ENCODE results near the gene MED25.

The MED25 gene

GRCh38 chr19:49872245-49873128 lies 54.4 kb downstream of the MED25 start:
- TF ChIP-seq FOXM1 (IDR thresholded peaks at IDR 0.05; ENCODE audit: borderline replicate concordance, low read depth) (no peak), NFIC (IDR thresholded peaks at IDR 0.05) (no peak), EP300 (IDR thresholded peaks at IDR 0.05; ENCODE audit: borderline replicate concordance) (no peak), CEBPB (IDR thresholded peaks at IDR 0.05) (no peak), EGR1 (IDR thresholded peaks at IDR 0.05) (no peak), ZBTB7A (IDR thresholded peaks at IDR 0.05; ENCODE audit: low read depth) (no peak), REST (IDR thresholded peaks at IDR 0.05; ENCODE audit: low read depth) (no peak), TCF12 (IDR thresholded peaks at IDR 0.05; ENCODE audit: low read depth) (no peak), YY1 (IDR thresholded peaks at IDR 0.05; ENCODE audit: low read depth) (no peak), TAF1 (IDR thresholded peaks at IDR 0.05; ENCODE audit: low read depth) (no peak), RAD21 (IDR thresholded peaks at IDR 0.05; ENCODE audit: low read depth) (no peak), USF1 (IDR thresholded peaks at IDR 0.05) (no peak), TEAD4 (IDR thresholded peaks at IDR 0.05) (no peak), MAX (IDR thresholded peaks at IDR 0.05) (no peak), CREB1 (IDR thresholded peaks at IDR 0.05; ENCODE audit: low read depth) (no peak)

GRCh38 chr19:49873129-49873521 lies 55.0 kb downstream of the MED25 start:
- TF ChIP-seq TEAD4 (IDR thresholded peaks at IDR 0.05), result no peak
- no peak for TF ChIP-seq YY1 (IDR thresholded peaks at IDR 0.05; ENCODE audit: low read depth)
- TF ChIP-seq TCF12 (IDR thresholded peaks at IDR 0.05; ENCODE audit: low read depth), result no peak
- TF ChIP-seq RAD21 (IDR thresholded peaks at IDR 0.05; ENCODE audit: low read depth), result no peak
- TF ChIP-seq USF1 (IDR thresholded peaks at IDR 0.05), result no peak
- TF ChIP-seq CREB1 (IDR thresholded peaks at IDR 0.05; ENCODE audit: low read depth), result no peak
- no peak for TF ChIP-seq ZBTB7A (IDR thresholded peaks at IDR 0.05; ENCODE audit: low read depth)
- TF ChIP-seq MAX (IDR thresholded peaks at IDR 0.05), result no peak
- no peak for TF ChIP-seq TAF1 (IDR thresholded peaks at IDR 0.05; ENCODE audit: low read depth)
- TF ChIP-seq REST (IDR thresholded peaks at IDR 0.05; ENCODE audit: low read depth), result no peak
- TF ChIP-seq EP300 (IDR thresholded peaks at IDR 0.05; ENCODE audit: borderline replicate concordance), result no peak
- TF ChIP-seq EGR1 (IDR thresholded peaks at IDR 0.05), result no peak
- TF ChIP-seq FOXM1 (IDR thresholded peaks at IDR 0.05; ENCODE audit: borderline replicate concordance, low read depth), result no peak

GRCh38 chr19:49873834-49874233 lies 55.7 kb downstream of the MED25 start:
- no peak for TF ChIP-seq USF1 (IDR thresholded peaks at IDR 0.05)
- no peak for TF ChIP-seq TAF1 (IDR thresholded peaks at IDR 0.05; ENCODE audit: low read depth)
- no peak for TF ChIP-seq RAD21 (IDR thresholded peaks at IDR 0.05; ENCODE audit: low read depth)
- no peak for TF ChIP-seq FOXM1 (IDR thresholded peaks at IDR 0.05; ENCODE audit: borderline replicate concordance, low read depth)
- TF ChIP-seq NFIC (IDR thresholded peaks at IDR 0.05), result no peak
- no peak for TF ChIP-seq CREB1 (IDR thresholded peaks at IDR 0.05; ENCODE audit: low read depth)
- TF ChIP-seq ZBTB7A (IDR thresholded peaks at IDR 0.05; ENCODE audit: low read depth), result no peak
- no peak for TF ChIP-seq YY1 (IDR thresholded peaks at IDR 0.05; ENCODE audit: low read depth)
- no peak for TF ChIP-seq REST (IDR thresholded peaks at IDR 0.05; ENCODE audit: low read depth)
- no peak for TF ChIP-seq EGR1 (IDR thresholded peaks at IDR 0.05)
- no peak for TF ChIP-seq CEBPB (IDR thresholded peaks at IDR 0.05)
- TF ChIP-seq MAX (IDR thresholded peaks at IDR 0.05), result no peak
- no peak for TF ChIP-seq TCF12 (IDR thresholded peaks at IDR 0.05; ENCODE audit: low read depth)
- no peak for TF ChIP-seq TEAD4 (IDR thresholded peaks at IDR 0.05)
- TF ChIP-seq EP300 (IDR thresholded peaks at IDR 0.05; ENCODE audit: borderline replicate concordance), result no peak

Data from Ishikawa (cell line).